Epidermal melanocyte (primary cell): ENCODE results near the gene GMEB2.
"Not testable (repeated sequence)": the region's sequence is repeated elsewhere in the genome, so short reads cannot be mapped to it uniquely, and the experiment has no call there.

ENCODE experiments used
- DNase-seq: peaks from one replicate; pipeline ENCODE4 v3.0.0; 2011; ENCODE audit warnings: low spot score; ENCODE audit not compliant: insufficient read length

The GMEB2 gene

GRCh38 chr20:63572788-63573646 is 53.9 kb downstream of the GMEB2 start:
- no peak for DNase-seq

GRCh38 chr20:63572071-63572787 is 54.7 kb downstream of the GMEB2 start:
- no peak for DNase-seq

- DNase-seq, result not testable (repeated sequence)
Observed at GRCh38 chr20:63571087-63571478, 55.8 kb downstream of the GMEB2 start.

GRCh38 chr20:63570281-63571086 is 56.4 kb downstream of the GMEB2 start:
- DNase-seq, result no peak

GRCh38 chr20:63568986-63569949 is 57.6 kb downstream of the GMEB2 start:
- DNase-seq, result no peak

- no peak for DNase-seq
Observed at GRCh38 chr20:63568170-63568981, 58.5 kb downstream of the GMEB2 start.

- no peak for DNase-seq
Observed at GRCh38 chr20:63567386-63568169, 59.3 kb downstream of the GMEB2 start.

GRCh38 chr20:63567136-63567385 is 59.8 kb downstream of the GMEB2 start:
- no peak for DNase-seq

GRCh38 chr20:63566395-63567135 is 60.3 kb downstream of the GMEB2 start:
- no peak for DNase-seq

GRCh38 chr20:63565699-63566335 is 61.1 kb downstream of the GMEB2 start:
- no peak for DNase-seq

- no peak for DNase-seq
Observed at GRCh38 chr20:63565021-63565698, 61.7 kb downstream of the GMEB2 start.

- no peak for DNase-seq
Observed at GRCh38 chr20:63564036-63564810, 62.7 kb downstream of the GMEB2 start.

GRCh38 chr20:63563225-63563935 is 63.5 kb downstream of the GMEB2 start:
- no peak for DNase-seq

- DNase-seq, result no peak
Observed at GRCh38 chr20:63562461-63563224, 64.3 kb downstream of the GMEB2 start.

GRCh38 chr20:63561624-63562396 is 65.1 kb downstream of the GMEB2 start:
- DNase-seq, result no peak
